ENCODE measurements around the gene TMEM222.

DNA sequence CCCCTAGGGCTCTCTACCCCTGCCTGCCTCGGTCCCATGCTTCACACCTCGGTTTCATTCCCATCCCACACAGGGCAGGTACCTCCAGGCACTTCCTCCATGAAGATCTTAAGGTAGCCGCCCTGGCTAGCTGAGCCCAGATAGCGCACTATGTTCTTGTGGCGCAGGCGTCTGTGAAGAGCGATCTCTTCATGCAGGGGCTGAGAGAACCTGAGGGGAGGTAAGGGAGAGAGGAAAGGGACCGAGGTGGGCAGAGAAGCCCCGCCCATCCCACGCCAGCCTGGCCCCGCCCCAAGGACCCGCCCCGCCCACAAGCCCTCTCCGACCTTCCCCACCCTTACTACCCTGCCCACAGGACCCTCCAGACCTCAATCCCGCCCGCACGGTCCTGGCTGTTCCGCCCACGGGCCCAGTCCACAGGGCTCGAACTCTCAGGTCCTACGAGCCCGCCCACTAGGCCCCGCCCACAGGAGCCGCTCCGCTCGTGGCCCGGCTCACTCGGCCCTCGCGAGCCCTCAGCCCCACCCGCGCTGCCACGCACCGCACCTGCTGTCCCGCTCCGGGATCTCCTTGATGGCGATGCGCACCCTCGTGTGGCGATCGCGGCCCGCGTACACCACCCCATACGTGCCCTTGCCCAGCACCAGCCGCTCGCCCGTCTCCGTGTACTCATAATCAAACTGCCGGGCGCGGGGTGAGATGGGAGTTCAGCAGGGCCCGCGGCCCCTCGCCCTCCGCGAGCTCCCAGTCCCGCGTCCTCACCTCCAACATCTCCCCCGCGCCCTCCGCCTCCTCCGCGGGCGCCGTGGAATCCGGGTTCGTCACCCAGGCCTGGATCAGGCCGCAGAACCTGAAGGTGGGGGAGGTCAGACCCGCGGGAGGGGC is 38.4 kb downstream of the TMEM222 start:
- TF ChIP-seq, protein P1, sequence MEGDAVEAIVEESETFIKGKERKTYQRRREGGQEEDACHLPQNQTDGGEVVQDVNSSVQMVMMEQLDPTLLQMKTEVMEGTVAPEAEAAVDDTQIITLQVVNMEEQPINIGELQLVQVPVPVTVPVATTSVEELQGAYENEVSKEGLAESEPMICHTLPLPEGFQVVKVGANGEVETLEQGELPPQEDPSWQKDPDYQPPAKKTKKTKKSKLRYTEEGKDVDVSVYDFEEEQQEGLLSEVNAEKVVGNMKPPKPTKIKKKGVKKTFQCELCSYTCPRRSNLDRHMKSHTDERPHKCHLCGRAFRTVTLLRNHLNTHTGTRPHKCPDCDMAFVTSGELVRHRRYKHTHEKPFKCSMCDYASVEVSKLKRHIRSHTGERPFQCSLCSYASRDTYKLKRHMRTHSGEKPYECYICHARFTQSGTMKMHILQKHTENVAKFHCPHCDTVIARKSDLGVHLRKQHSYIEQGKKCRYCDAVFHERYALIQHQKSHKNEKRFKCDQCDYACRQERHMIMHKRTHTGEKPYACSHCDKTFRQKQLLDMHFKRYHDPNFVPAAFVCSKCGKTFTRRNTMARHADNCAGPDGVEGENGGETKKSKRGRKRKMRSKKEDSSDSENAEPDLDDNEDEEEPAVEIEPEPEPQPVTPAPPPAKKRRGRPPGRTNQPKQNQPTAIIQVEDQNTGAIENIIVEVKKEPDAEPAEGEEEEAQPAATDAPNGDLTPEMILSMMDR (IDR thresholded peaks at IDR 0.05) = no peak
- TF ChIP-seq POLR2A (IDR thresholded peaks at IDR 0.05) = no peak
